ENCODE data around the gene ART4. TPM values are rescaled to one million over a fixed set of nuclear protein-coding genes. Genes with fewer than 3 reads are reported as not detected.

ART4 gene
- total RNA-seq, 1 donor from 2014 or later: 0.37 TPM

DNA sequence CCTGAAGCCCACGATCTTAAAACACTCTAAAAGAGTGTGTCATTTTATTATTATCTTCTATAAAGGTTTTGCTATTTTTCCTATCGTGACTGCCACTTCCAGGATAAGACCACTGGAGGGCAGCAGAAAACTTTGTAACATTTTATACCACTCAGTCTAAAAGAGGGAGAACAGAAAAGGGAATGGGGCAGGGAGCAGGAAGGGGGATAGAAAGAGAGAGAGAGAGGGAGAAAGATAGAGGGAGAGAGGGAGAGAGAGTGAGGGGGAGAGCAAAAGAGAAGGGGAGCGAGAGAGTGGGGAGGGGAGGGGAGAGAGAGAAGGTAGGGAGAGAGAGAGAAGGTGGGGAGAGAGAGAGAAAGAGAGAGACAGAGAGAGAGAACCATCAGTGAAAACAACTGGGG, 2.0 kb upstream of the ART4 start:
- H3K4me1 Mint-ChIP-seq (ENCODE audit: low read depth): peaks cover 71% of the 10 kb centered on the region
- H3K27ac Mint-ChIP-seq (ENCODE audit: unreplicated experiment): peak overlapping the region; percentile 61
- H3K9me3 Mint-ChIP-seq (ENCODE audit: low read depth): no peaks in the 10 kb centered on the region
- H3K27me3 Mint-ChIP-seq (ENCODE audit: low read depth): no peaks in the 10 kb centered on the region
- peak; percentile 88 for TF ChIP-seq CTCF (IDR thresholded peaks at IDR 0.05)
- DNase-seq (ENCODE audit: low spot score): no peak
- no peak overlapping the region for H3K4me3 Mint-ChIP-seq (ENCODE audit: unreplicated experiment)
- H3K36me3 Mint-ChIP-seq (ENCODE audit: low read depth): no peaks in the 10 kb centered on the region

DNA sequence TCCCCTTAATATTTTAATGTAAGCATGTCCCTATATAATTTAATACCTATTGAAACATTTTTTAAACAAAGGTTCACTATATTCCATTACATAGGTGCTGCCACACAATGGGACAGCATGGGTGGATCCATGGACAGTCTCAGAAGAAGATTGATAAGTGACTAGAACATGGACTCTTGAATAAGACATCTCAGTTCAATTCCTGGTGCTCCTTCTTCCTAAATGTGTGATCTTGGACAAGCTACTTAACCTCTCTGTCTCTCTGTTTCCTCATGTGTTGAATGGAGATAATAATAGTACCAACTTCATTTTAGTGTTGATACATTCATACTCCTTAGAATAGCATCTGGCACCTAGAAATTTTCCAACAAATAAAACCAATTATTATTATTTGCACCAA, 1.1 kb upstream of the ART4 start:
- no peak for TF ChIP-seq CTCF (IDR thresholded peaks at IDR 0.05)
- Mint-ChIP-seq H3K9me3 (ENCODE audit: low read depth) (peaks cover 1% of the 10 kb centered on the region), H3K27me3 (ENCODE audit: low read depth) (no peaks in the 10 kb centered on the region), H3K27ac (ENCODE audit: unreplicated experiment) (no peak overlapping the region), H3K4me3 (ENCODE audit: unreplicated experiment) (no peak overlapping the region), H3K36me3 (ENCODE audit: low read depth) (no peaks in the 10 kb centered on the region), H3K4me1 (ENCODE audit: low read depth) (peaks cover 66% of the 10 kb centered on the region)
- no peak for DNase-seq (ENCODE audit: low spot score)

- Mint-ChIP-seq H3K4me3 (ENCODE audit: unreplicated experiment) (no peak overlapping the region), H3K27me3 (ENCODE audit: low read depth) (no peaks in the 10 kb centered on the region), H3K9me3 (ENCODE audit: low read depth) (peaks cover 4% of the 10 kb centered on the region), H3K27ac (ENCODE audit: unreplicated experiment) (peak overlapping the region; percentile 93), H3K4me1 (ENCODE audit: low read depth) (peaks cover 59% of the 10 kb centered on the region), H3K36me3 (ENCODE audit: low read depth) (no peaks in the 10 kb centered on the region)
- no peak for DNase-seq (ENCODE audit: low spot score)
- no peak for TF ChIP-seq CTCF (IDR thresholded peaks at IDR 0.05)
Observed at GRCh38 chr12:14842315-14842714, 1.0 kb downstream of the ART4 start.

GRCh38 chr12:14841761-14842160, 1.6 kb downstream of the ART4 start:
- Mint-ChIP-seq H3K27ac (ENCODE audit: unreplicated experiment) (peak overlapping the region; percentile 93), H3K27me3 (ENCODE audit: low read depth) (no peaks in the 10 kb centered on the region), H3K36me3 (ENCODE audit: low read depth) (no peaks in the 10 kb centered on the region), H3K9me3 (ENCODE audit: low read depth) (peaks cover 4% of the 10 kb centered on the region), H3K4me3 (ENCODE audit: unreplicated experiment) (peak overlapping the region; percentile 40), H3K4me1 (ENCODE audit: low read depth) (peaks cover 59% of the 10 kb centered on the region)
- no peak for DNase-seq (ENCODE audit: low spot score)
- TF ChIP-seq CTCF (IDR thresholded peaks at IDR 0.05): no peak

GRCh38 chr12:14840616-14841015, 2.7 kb downstream of the ART4 start:
- H3K27ac Mint-ChIP-seq (ENCODE audit: unreplicated experiment): peak overlapping the region; percentile 93
- H3K4me1 Mint-ChIP-seq (ENCODE audit: low read depth): peaks cover 65% of the 10 kb centered on the region
- no peak overlapping the region for H3K4me3 Mint-ChIP-seq (ENCODE audit: unreplicated experiment)

More at GRCh38 chr12:14840616-14841015, 2.7 kb downstream of the ART4 start:
- DNase-seq (ENCODE audit: low spot score): no peak
- H3K36me3 Mint-ChIP-seq (ENCODE audit: low read depth): no peaks in the 10 kb centered on the region
- H3K9me3 Mint-ChIP-seq (ENCODE audit: low read depth): peaks cover 4% of the 10 kb centered on the region
- TF ChIP-seq CTCF (IDR thresholded peaks at IDR 0.05): no peak
- no peaks in the 10 kb centered on the region for H3K27me3 Mint-ChIP-seq (ENCODE audit: low read depth)

Data from chondrocyte (in vitro differentiated cells).